Osteoblast (primary cell): ENCODE results near the gene FBXL15. TPM values are rescaled to one million over a fixed set of nuclear protein-coding genes. Genes with fewer than 3 reads are reported as not detected.

Experiments
- DNase-seq: peaks from one replicate; pipeline ENCODE4 v3.0.0; 2011; ENCODE audit warnings: low spot score, mixed read lengths; ENCODE audit not compliant: insufficient read length; ENCODE audit errors: missing footprints
- H2AFZ ChIP-seq: 2 replicates; pipeline ENCODE4 v1.6.0; 2011; ENCODE audit warnings: mild to moderate bottlenecking, low read length
- H3K27ac ChIP-seq: 2 replicates; pipeline ENCODE4 v1.5.1; 2011; ENCODE audit warnings: mild to moderate bottlenecking, low read depth, low read length, moderate library complexity
- H3K27me3 ChIP-seq: 2 replicates; pipeline ENCODE4 v1.6.0; 2012; ENCODE audit warnings: mild to moderate bottlenecking, control low read depth, inconsistent platforms, low read length, moderate library complexity; ENCODE audit not compliant: insufficient read depth
- H3K36me3 ChIP-seq: 2 replicates; pipeline ENCODE4 v1.5.1; 2011; ENCODE audit warnings: mild to moderate bottlenecking, low read length, control low read depth, moderate library complexity; ENCODE audit not compliant: insufficient read depth
- H3K4me1 ChIP-seq: 2 replicates; pipeline ENCODE4 v1.5.1; 2011; ENCODE audit warnings: mild to moderate bottlenecking, low read length, control low read depth, moderate library complexity; ENCODE audit not compliant: insufficient read depth
- H3K4me2 ChIP-seq: 2 replicates; pipeline ENCODE4 v1.6.0; 2011; ENCODE audit warnings: mild to moderate bottlenecking, low read length; ENCODE audit not compliant: insufficient read depth
- H3K4me3 ChIP-seq: fragments of 200-600 bp; sonication (generic); 3 replicates; pipeline ENCODE4 v1.5.1; 2012; ENCODE audit warnings: mild to moderate bottlenecking, low read length, inconsistent platforms; ENCODE audit not compliant: insufficient read depth
- H3K79me2 ChIP-seq: 2 replicates; pipeline ENCODE4 v1.6.0; 2012; ENCODE audit warnings: mild to moderate bottlenecking, low read length, control low read depth, inconsistent platforms; ENCODE audit not compliant: insufficient read depth
- H3K9me3 ChIP-seq: 2 replicates; pipeline ENCODE4 v1.5.1; 2011; ENCODE audit warnings: low read depth, low read length, control low read depth
- H4K20me1 ChIP-seq: 2 replicates; pipeline ENCODE4 v1.6.0; 2012; ENCODE audit warnings: mild to moderate bottlenecking, low read length, control low read depth; ENCODE audit not compliant: insufficient read depth
- total RNA-seq: library from RNA; depleted of rRNA; stranded (reverse); fragments of >200 nt; gene quantifications from 2 replicates; pipeline ENCODE4 v1.2.3, GENCODE V29; 2012
- TF ChIP-seq, protein P1 (sequence below): IDR thresholded peaks from 2 replicates; pipeline ENCODE4 v1.5.1; 2011; ENCODE audit warnings: mild to moderate bottlenecking, low read depth, low read length, moderate library complexity; ENCODE audit errors: extremely low read depth

FBXL15 gene
- total RNA-seq, 1 donor: 9.4 TPM

DNA sequence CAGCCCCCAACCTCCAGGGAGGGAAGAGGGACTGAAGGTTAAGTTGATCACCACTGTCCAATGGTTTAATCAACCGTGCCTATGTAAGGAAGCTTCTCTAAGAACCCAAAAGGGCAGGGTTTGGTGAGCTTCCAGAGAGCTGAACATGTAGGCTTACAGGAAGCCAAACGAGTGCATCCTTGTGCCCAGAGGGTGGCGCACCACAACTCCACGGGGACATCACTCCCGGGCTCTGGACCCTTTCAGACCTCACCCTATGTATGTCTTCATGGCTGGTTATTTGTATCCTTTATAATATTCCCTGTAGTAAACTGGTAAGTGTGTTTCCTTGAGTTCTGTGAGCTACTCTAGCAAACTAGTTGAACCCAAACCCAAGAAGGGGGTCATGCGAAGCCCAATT is 36.6 kb upstream of the FBXL15 start:
- no peaks in the 10 kb centered on the region for H3K27me3 ChIP-seq
- H3K4me1 ChIP-seq: no peaks in the 10 kb centered on the region
- TF ChIP-seq, protein P1, sequence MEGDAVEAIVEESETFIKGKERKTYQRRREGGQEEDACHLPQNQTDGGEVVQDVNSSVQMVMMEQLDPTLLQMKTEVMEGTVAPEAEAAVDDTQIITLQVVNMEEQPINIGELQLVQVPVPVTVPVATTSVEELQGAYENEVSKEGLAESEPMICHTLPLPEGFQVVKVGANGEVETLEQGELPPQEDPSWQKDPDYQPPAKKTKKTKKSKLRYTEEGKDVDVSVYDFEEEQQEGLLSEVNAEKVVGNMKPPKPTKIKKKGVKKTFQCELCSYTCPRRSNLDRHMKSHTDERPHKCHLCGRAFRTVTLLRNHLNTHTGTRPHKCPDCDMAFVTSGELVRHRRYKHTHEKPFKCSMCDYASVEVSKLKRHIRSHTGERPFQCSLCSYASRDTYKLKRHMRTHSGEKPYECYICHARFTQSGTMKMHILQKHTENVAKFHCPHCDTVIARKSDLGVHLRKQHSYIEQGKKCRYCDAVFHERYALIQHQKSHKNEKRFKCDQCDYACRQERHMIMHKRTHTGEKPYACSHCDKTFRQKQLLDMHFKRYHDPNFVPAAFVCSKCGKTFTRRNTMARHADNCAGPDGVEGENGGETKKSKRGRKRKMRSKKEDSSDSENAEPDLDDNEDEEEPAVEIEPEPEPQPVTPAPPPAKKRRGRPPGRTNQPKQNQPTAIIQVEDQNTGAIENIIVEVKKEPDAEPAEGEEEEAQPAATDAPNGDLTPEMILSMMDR: peak; percentile 38
- H3K36me3 ChIP-seq: peaks cover 52% of the 10 kb centered on the region
- H3K79me2 ChIP-seq: no peaks in the 10 kb centered on the region
- peaks cover 5% of the 10 kb centered on the region for H4K20me1 ChIP-seq
- H2AFZ ChIP-seq: no peak overlapping the region
- no peaks in the 10 kb centered on the region for H3K9me3 ChIP-seq
- DNase-seq: peak; percentile 68
- no peak overlapping the region for H3K4me2 ChIP-seq
- H3K4me3 ChIP-seq: no peak overlapping the region
- no peak overlapping the region for H3K27ac ChIP-seq

DNA sequence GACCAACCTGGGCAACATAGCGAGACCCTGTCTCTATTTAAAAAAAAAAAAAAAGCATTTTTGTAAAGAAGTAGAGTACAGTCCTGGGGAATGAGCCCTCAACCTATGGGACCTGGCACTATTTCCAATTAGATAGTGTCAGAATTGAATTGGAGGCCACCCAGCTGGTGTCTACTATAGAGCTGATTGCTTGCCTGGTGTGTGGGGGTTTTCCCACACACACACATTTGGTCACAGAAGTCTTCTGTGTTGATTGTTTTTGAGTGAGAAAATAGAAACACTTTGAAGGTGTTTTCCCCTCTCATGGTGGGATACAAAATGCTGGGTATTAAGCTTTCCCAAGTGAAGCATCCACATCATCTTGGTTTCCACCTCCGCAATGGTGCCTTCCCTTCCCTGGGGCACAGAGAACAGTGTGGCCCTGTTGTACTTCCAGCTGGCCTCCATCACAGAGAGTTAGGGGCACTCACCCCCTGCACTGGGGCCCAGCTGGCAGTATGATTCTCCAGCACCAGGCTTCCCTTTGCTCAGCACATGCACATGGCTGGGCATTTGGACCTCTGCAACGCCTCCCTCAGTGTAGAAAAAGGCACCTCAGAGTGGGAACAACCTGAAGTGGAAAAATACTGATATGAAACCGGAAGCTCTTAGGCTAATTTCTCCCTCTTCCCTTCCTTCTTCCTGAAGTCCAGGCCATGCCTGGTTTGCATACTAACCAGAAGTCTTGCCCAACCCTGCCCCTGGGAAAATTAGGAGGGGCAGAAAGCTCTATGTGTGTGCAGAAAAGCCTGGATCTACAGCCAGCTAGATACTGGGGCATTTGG is 35.8 kb upstream of the FBXL15 start:
- H3K27ac ChIP-seq: no peak overlapping the region
- no peaks in the 10 kb centered on the region for H3K79me2 ChIP-seq
- H3K4me2 ChIP-seq: no peak overlapping the region
- peak; percentile 87 for DNase-seq
- H4K20me1 ChIP-seq: peaks cover 4% of the 10 kb centered on the region
- H3K4me3 ChIP-seq: no peak overlapping the region
- no peak overlapping the region for H2AFZ ChIP-seq
- no peaks in the 10 kb centered on the region for H3K4me1 ChIP-seq
- H3K9me3 ChIP-seq: no peaks in the 10 kb centered on the region
- TF ChIP-seq, protein P1: no peak
- no peaks in the 10 kb centered on the region for H3K27me3 ChIP-seq
- peaks cover 45% of the 10 kb centered on the region for H3K36me3 ChIP-seq

DNA sequence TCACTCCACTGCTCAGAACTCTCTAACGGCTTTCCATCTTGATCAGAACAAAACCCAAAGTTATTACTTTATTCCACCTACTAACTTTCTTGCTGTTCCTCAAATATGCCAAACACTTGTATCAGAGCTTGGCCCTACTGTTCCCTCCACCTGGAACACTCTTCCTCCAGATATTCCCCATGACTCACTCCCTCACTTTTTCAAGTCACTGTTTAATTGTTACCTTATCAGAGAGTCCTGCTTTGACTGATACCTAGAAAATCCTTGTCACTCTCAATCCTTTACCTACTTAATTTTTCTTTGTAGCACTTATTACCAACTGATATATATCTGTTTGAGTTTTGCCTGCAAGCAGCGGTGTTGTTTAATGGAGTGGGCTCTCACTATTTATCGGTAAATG is 30.7 kb upstream of the FBXL15 start:
- no peaks in the 10 kb centered on the region for H3K27me3 ChIP-seq
- no peak overlapping the region for H2AFZ ChIP-seq
- no peaks in the 10 kb centered on the region for H3K36me3 ChIP-seq
- TF ChIP-seq, protein P1: no peak
- H3K79me2 ChIP-seq: no peaks in the 10 kb centered on the region
- no peaks in the 10 kb centered on the region for H3K9me3 ChIP-seq
- no peaks in the 10 kb centered on the region for H4K20me1 ChIP-seq
- H3K4me1 ChIP-seq: peaks cover 5% of the 10 kb centered on the region
- no peak overlapping the region for H3K4me2 ChIP-seq
- H3K27ac ChIP-seq: no peak overlapping the region
- no peak for DNase-seq
- no peak overlapping the region for H3K4me3 ChIP-seq

DNA sequence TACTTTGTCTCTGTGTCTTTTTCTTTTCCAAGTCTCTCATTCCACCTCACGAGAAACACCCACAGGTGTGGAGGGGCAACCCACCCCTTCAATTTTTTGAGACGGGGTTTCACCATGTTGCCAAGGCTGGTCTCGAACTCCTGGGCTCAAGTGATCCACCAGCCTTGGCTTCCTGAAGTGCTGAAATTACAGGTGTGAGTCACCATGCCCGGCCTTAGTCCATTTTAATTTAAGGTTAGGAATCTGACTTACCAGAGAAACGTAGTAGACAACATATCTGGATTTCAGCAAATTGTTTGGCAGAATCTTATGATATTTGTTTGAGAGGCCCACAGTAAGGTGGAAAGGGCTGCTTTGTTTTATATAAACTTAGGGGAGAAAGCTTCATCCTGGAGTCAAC is 28.3 kb upstream of the FBXL15 start:
- Histone ChIP-seq H3K36me3 (no peaks in the 10 kb centered on the region), H3K27ac (no peak overlapping the region), H3K9me3 (no peaks in the 10 kb centered on the region), H3K4me3 (no peak overlapping the region), H3K79me2 (peaks cover 13% of the 10 kb centered on the region), H4K20me1 (no peaks in the 10 kb centered on the region), H3K4me1 (peaks cover 14% of the 10 kb centered on the region), H2AFZ (no peak overlapping the region), H3K27me3 (no peaks in the 10 kb centered on the region), H3K4me2 (no peak overlapping the region)
- TF ChIP-seq, protein P1: no peak
- DNase-seq: no peak
